ENCODE measurements around the gene IGLL5. TPM values are rescaled to one million over a fixed set of nuclear protein-coding genes. Genes with fewer than 3 reads are reported as not detected.

IGLL5 gene
- total and polyA plus RNA-seq, 2 of the 13 experiments (the other 11 are each of a cell fraction or from before 2014, with no cell fraction given): not detected

DNA sequence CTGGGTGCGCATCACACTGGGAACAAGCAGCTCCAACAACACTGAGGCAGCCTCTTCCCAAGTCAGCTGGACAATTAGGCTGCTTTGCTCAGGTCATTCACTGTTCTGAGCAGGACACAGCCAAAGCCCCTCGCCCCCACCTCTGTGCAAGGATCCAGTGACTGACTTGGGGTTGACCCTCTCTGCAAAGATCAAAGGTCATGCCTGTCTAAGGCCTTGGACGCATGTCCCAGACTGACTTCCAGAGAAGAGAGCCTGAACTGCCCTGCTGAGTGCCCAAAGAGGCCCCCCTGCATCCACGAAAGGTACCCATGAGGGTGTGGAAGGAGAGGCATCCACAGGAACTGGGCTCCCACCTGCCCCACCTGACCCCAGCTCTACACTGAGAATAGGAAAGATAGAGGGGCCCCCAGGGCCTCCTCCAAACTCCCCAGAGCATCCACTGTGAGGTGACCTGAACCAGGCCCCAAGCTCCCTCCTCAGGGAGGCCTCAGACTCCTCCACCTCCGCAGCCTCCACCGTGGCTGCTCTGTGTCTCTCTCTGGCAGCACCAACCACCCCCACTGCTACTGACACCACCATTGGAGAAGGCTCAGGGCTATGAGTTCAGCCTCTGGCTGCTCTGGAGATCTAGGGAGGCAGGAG, 53.5 kb downstream of the IGLL5 start (continued):
- TF ChIP-seq, protein P1, sequence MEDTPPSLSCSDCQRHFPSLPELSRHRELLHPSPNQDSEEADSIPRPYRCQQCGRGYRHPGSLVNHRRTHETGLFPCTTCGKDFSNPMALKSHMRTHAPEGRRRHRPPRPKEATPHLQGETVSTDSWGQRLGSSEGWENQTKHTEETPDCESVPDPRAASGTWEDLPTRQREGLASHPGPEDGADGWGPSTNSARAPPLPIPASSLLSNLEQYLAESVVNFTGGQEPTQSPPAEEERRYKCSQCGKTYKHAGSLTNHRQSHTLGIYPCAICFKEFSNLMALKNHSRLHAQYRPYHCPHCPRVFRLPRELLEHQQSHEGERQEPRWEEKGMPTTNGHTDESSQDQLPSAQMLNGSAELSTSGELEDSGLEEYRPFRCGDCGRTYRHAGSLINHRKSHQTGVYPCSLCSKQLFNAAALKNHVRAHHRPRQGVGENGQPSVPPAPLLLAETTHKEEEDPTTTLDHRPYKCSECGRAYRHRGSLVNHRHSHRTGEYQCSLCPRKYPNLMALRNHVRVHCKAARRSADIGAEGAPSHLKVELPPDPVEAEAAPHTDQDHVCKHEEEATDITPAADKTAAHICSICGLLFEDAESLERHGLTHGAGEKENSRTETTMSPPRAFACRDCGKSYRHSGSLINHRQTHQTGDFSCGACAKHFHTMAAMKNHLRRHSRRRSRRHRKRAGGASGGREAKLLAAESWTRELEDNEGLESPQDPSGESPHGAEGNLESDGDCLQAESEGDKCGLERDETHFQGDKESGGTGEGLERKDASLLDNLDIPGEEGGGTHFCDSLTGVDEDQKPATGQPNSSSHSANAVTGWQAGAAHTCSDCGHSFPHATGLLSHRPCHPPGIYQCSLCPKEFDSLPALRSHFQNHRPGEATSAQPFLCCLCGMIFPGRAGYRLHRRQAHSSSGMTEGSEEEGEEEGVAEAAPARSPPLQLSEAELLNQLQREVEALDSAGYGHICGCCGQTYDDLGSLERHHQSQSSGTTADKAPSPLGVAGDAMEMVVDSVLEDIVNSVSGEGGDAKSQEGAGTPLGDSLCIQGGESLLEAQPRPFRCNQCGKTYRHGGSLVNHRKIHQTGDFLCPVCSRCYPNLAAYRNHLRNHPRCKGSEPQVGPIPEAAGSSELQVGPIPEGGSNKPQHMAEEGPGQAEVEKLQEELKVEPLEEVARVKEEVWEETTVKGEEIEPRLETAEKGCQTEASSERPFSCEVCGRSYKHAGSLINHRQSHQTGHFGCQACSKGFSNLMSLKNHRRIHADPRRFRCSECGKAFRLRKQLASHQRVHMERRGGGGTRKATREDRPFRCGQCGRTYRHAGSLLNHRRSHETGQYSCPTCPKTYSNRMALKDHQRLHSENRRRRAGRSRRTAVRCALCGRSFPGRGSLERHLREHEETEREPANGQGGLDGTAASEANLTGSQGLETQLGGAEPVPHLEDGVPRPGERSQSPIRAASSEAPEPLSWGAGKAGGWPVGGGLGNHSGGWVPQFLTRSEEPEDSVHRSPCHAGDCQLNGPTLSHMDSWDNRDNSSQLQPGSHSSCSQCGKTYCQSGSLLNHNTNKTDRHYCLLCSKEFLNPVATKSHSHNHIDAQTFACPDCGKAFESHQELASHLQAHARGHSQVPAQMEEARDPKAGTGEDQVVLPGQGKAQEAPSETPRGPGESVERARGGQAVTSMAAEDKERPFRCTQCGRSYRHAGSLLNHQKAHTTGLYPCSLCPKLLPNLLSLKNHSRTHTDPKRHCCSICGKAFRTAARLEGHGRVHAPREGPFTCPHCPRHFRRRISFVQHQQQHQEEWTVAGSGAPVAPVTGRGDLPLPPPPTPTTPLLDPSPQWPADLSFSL (CRISPR knock-in tag; IDR thresholded peaks at IDR 0.05): no peak

DNA sequence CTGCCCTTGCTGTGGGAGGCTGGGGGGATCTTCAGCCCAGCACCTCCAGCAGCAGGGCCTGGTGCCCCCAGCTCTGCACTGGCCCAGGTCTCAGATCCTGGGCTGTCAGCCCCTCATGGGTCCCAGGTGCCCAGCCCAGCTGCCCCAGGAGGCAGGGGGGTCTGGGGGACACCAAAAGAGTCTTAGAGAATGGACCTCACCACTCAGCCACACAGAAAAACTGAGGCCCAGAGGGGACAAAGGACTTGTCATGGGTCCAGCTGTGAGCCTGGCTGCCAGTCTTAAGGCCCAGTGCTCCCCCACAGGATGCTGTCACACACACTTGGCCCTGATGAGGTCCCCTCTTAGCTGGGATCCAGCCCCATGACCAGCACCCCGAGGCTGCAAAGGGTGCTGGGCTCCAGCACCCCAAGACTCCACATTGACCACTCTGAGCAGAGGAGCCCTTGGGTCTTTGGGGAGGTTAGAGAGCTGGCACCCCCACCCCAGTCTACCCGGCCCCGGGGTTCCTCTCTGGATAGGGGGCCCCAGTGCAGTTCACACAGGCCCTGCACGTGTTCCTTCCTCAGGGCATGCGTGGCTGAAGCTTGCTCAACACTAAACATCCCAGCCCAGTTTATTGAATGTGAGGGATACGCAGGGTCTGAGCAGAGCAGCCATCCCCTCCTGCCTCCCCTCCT, 54.4 kb downstream of the IGLL5 start:
- Histone ChIP-seq H3K9me3 (ENCODE audit: low read length) (no peaks in the 10 kb centered on the region), H3K4me1 (ENCODE audit: insufficient read depth, low read length) (peaks cover 19% of the 10 kb centered on the region), H3K4me2 (ENCODE audit: low read depth, low read length) (no peak overlapping the region), H3K27me3 (ENCODE audit: control insufficient read depth in 1 of 2, insufficient read depth in 2 of 2, low read length in 2 of 2) (peaks cover 3 to 38% of the 10 kb centered on the region in 2 experiments; a peak in 4 of 5 replicates), H3K36me3 (replicated peaks in 1 of 2; ENCODE audit: control insufficient read depth in 1 of 2, insufficient read depth in 2 of 2, low read length in 2 of 2) (no peaks in the 10 kb centered on the region), H3K4me3 (replicated peaks in 1 of 3; ENCODE audit: insufficient read depth in 1 of 3, low read depth in 2 of 3, low read length in 3 of 3) (no peak overlapping the region), H3K79me2 (ENCODE audit: insufficient read depth, low read length) (no peaks in the 10 kb centered on the region), H3K9ac (ENCODE audit: insufficient read depth, low read depth, low read length) (no peak overlapping the region), H3K27ac (ENCODE audit: extremely low read length, insufficient read depth, low read length) (no peak overlapping the region), H4K20me1 (ENCODE audit: insufficient read depth, low read length) (no peaks in the 10 kb centered on the region), H2AFZ (ENCODE audit: low read length) (no peak overlapping the region)
- ChIA-PET CTCF (ENCODE audit: low intra/inter-chr PET ratio, low total read pairs) (no interaction called here), POLR2A (no interaction called here)
- intact Hi-C loops (cut with micrococcal nuclease; ENCODE audit: unreplicated experiment) (no loop called here), in situ Hi-C loops (cut with HindIII; ENCODE audit: extremely low pct_ligation_motif_present, low pct_unique_long_range_greater_than_20kb) (no loop called here)
- no peak for ATAC-seq
- no peak for FAIRE-seq
- no peak for DNase-seq (ENCODE audit: low spot score)
- no peak for TF ChIP-seq PITX1 (CRISPR knock-in tag; IDR thresholded peaks at IDR 0.05)
- no peak for TF ChIP-seq IRX3 (CRISPR knock-in tag; IDR thresholded peaks at IDR 0.05; ENCODE audit: borderline replicate concordance, low read depth)
- TF ChIP-seq, protein P2, sequence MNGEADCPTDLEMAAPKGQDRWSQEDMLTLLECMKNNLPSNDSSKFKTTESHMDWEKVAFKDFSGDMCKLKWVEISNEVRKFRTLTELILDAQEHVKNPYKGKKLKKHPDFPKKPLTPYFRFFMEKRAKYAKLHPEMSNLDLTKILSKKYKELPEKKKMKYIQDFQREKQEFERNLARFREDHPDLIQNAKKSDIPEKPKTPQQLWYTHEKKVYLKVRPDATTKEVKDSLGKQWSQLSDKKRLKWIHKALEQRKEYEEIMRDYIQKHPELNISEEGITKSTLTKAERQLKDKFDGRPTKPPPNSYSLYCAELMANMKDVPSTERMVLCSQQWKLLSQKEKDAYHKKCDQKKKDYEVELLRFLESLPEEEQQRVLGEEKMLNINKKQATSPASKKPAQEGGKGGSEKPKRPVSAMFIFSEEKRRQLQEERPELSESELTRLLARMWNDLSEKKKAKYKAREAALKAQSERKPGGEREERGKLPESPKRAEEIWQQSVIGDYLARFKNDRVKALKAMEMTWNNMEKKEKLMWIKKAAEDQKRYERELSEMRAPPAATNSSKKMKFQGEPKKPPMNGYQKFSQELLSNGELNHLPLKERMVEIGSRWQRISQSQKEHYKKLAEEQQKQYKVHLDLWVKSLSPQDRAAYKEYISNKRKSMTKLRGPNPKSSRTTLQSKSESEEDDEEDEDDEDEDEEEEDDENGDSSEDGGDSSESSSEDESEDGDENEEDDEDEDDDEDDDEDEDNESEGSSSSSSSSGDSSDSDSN (CRISPR knock-in tag; IDR thresholded peaks at IDR 0.05): no peak
- no peak for TF ChIP-seq KLF9 (CRISPR knock-in tag; IDR thresholded peaks at IDR 0.05; ENCODE audit: low read depth)
- no peak for TF ChIP-seq ZNF546 (CRISPR knock-in tag; conservative IDR thresholded peaks at IDR 0.05)
- no peak for TF ChIP-seq MATR3 (CRISPR knock-in tag; IDR thresholded peaks at IDR 0.05)
- TF ChIP-seq, protein P3, sequence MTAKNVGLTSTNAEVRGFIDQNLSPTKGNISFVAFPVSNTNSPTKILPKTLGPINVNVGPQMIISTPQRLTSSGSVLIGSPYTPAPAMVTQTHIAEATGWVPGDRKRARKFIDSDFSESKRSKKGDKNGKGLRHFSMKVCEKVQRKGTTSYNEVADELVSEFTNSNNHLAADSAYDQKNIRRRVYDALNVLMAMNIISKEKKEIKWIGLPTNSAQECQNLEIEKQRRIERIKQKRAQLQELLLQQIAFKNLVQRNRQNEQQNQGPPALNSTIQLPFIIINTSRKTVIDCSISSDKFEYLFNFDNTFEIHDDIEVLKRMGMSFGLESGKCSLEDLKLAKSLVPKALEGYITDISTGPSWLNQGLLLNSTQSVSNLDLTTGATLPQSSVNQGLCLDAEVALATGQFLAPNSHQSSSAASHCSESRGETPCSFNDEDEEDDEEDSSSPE (CRISPR knock-in tag; IDR thresholded peaks at IDR 0.05): no peak
- no TSS peak for BruUV-seq (replicated peaks)
- 83% methylated on average over 1 of the region's 6 CpGs for WGBS (ENCODE audit: low lambda C conversion rate)
